Vagina (tissue), 2 donors: Measurements from ENCODE around the gene MEX3A. TPM values are rescaled to one million over a fixed set of nuclear protein-coding genes. Genes with fewer than 3 reads are reported as not detected.

Source experiments
- DNase-seq, 2 donors: peaks; one replicate each; pipeline ENCODE4 v3.0.0-alpha.2; 2017; ENCODE audit errors: extremely low spot score in 2 of 2
- H3K27ac ChIP-seq: fragments of 200-600 bp; sonication (generic); one replicate; pipeline ENCODE4 v1.5.1; 2019
- H3K27me3 ChIP-seq: fragments of 200-600 bp; sonication (generic); one replicate; pipeline ENCODE4 v1.5.1; 2019
- H3K36me3 ChIP-seq, 2 donors: fragments of 200-600 bp; sonication (generic); one replicate each; pipeline ENCODE4 v1.5.1; 2017 to 2019
- H3K4me1 ChIP-seq: fragments of 200-600 bp; sonication (generic); one replicate; pipeline ENCODE4 v1.5.1; 2019
- H3K4me3 ChIP-seq, 2 donors: fragments of 200-600 bp; sonication (generic); 1 replicate in 1 of 2; 2 replicates in 1 of 2; pipeline ENCODE4 v1.5.1; 2016 to 2019
- H3K9me3 ChIP-seq: fragments of 200-600 bp; sonication (generic); one replicate; pipeline ENCODE4 v1.5.1; 2019
- POLR2A ChIP-seq, 2 donors: fragments of 450-650 bp; IDR thresholded peaks; one replicate each; pipeline ENCODE4 v1.6.1; 2017; ENCODE audit warnings: antibody characterized with exemption in 2 of 2, mild to moderate bottlenecking in 2 of 2, moderate library complexity in 2 of 2
- POLR2AphosphoS5 ChIP-seq, 2 donors: sonication (generic); formaldehyde crosslinking; IDR thresholded peaks; one replicate each; pipeline ENCODE4 v1.9.0; 2017; ENCODE audit warnings: antibody characterized with exemption in 2 of 2, mild to moderate bottlenecking in 2 of 2, low read depth in 1 of 2; ENCODE audit not compliant: insufficient read depth in 1 of 2
- intact Hi-C: fragments of 100-400 bp; cut with DNase I; formaldehyde crosslinking; loops from one replicate; pipeline ENCODE4 v1.15.1; 2023
- total RNA-seq: library from RNA; depleted of rRNA; stranded (reverse); fragments of >200 nt; gene quantifications from one replicate; pipeline ENCODE4 v1.2.3, GENCODE V29; 2016
- TF ChIP-seq, protein P1 (sequence below), 3 experiments: fragments of 450-650 bp in 2 of 3; fragments of 200-600 bp in 1 of 3; sonication (generic) in 1 of 3; IDR thresholded peaks; one replicate each; pipeline ENCODE4 v1.5.1; 2017 to 2019; ENCODE audit warnings: antibody characterized with exemption in 3 of 3, mild to moderate bottlenecking in 2 of 3, moderate library complexity in 2 of 3

Gene MEX3A
- total RNA-seq, 1 donor from 2014 or later: 1.2 TPM

DNA sequence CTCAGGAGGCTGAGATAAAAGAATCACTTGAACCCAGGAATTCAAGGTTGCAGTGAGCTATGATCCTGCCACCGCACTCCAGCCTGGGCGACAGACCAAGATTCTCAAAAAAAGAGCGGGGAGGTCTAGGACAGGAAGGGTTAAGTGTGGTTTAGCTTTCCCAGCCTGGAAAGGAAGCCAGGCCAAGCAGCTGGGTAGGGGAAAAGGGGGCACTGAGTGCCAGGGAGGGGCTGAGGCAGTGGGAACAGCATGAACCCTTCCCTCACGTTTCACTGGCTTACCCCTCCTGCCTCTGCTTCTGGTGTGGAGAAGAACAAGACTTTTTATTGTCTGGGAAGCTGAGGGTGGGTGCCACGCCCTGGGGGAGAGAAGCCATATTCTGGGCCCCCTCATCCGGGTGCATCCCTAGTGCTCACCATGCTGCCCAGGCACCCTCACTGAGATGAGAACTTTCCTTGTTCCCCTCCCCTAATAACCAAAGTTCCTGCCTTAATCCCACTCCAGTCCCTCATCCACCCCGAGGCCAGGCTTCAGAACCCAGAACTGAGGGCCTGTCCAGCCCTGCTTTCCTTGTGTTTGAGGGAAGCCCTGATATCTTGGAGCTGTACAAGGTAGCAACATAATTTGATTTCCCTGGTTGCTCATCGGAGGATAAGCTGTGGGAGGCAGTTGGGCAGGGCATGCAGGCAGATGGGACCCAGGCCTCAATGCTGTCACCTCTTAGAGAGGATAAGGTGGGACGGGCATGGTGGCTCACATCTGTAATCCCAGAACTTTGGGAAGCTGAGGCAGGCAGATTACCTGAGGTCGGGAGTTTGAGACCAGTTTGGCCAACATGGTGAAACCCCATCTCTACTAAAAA is 30.2 kb upstream of the MEX3A start:
- no peak for DNase-seq
- TF ChIP-seq POLR2AphosphoS5 (IDR thresholded peaks at IDR 0.05; ENCODE audit: insufficient read depth in 1 of 2, low read depth in 1 of 2) (no peak), POLR2A (IDR thresholded peaks at IDR 0.05) (no peak)
- TF ChIP-seq, protein P1, sequence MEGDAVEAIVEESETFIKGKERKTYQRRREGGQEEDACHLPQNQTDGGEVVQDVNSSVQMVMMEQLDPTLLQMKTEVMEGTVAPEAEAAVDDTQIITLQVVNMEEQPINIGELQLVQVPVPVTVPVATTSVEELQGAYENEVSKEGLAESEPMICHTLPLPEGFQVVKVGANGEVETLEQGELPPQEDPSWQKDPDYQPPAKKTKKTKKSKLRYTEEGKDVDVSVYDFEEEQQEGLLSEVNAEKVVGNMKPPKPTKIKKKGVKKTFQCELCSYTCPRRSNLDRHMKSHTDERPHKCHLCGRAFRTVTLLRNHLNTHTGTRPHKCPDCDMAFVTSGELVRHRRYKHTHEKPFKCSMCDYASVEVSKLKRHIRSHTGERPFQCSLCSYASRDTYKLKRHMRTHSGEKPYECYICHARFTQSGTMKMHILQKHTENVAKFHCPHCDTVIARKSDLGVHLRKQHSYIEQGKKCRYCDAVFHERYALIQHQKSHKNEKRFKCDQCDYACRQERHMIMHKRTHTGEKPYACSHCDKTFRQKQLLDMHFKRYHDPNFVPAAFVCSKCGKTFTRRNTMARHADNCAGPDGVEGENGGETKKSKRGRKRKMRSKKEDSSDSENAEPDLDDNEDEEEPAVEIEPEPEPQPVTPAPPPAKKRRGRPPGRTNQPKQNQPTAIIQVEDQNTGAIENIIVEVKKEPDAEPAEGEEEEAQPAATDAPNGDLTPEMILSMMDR (IDR thresholded peaks at IDR 0.05): no peak
- H3K4me1 ChIP-seq: peaks cover 44% of the 10 kb centered on the region
- peak overlapping the region; percentile 97 for H3K27ac ChIP-seq
- intact Hi-C loops: no loop called here
- no peaks in the 10 kb centered on the region for H3K9me3 ChIP-seq
- H3K36me3 ChIP-seq: no peaks in the 10 kb centered on the region
- H3K27me3 ChIP-seq: no peaks in the 10 kb centered on the region
- H3K4me3 ChIP-seq: no peak overlapping the region

DNA sequence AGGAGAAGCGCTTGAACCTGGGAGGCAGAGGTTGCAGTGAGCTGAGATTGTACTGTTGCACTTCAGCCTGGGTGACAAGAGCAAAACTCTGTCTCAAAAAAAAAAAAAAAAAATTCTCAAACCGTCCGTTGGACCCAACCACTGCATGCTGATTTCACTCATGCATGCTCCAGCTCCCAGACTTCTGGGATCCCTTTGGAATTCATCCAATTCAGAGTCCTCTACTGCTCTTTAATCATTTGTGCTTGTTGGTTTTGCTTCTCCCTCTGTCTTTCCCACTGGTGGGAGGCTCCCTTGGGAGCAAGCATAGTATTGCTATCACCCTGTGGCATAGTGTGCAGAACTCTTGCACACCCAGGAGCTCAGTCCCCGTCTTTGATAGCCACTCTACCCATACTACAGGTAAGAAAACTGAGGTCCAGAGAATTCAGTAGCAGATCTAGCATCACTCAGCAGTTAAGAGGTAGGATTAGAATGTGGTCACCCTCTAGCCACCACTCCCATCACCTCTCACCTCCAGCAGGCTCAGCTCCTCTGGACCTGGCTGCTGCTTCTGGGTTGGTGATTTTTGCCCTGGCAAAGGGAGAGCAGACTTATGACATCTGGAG is 29.2 kb upstream of the MEX3A start:
- Histone ChIP-seq H3K27ac (peak overlapping the region; percentile 97), H3K27me3 (no peaks in the 10 kb centered on the region), H3K9me3 (no peaks in the 10 kb centered on the region), H3K4me3 (no peak overlapping the region), H3K36me3 (no peaks in the 10 kb centered on the region), H3K4me1 (peaks cover 43% of the 10 kb centered on the region)
- intact Hi-C loops: no loop called here
- no peak for DNase-seq
- no peak for TF ChIP-seq POLR2A (IDR thresholded peaks at IDR 0.05)
- no peak for TF ChIP-seq POLR2AphosphoS5 (IDR thresholded peaks at IDR 0.05; ENCODE audit: insufficient read depth in 1 of 2, low read depth in 1 of 2)
- TF ChIP-seq, protein P1 (IDR thresholded peaks at IDR 0.05): no peak

- TF ChIP-seq POLR2AphosphoS5 (IDR thresholded peaks at IDR 0.05; ENCODE audit: insufficient read depth in 1 of 2, low read depth in 1 of 2): no peak
- no peak for TF ChIP-seq POLR2A (IDR thresholded peaks at IDR 0.05)
- TF ChIP-seq, protein P1 (IDR thresholded peaks at IDR 0.05): no peak
- Histone ChIP-seq H3K27ac (no peak overlapping the region), H3K27me3 (no peaks in the 10 kb centered on the region), H3K9me3 (no peaks in the 10 kb centered on the region), H3K36me3 (no peaks in the 10 kb centered on the region), H3K4me3 (no peak overlapping the region), H3K4me1 (peaks cover 50% of the 10 kb centered on the region)
- no peak for DNase-seq
- intact Hi-C loops: no loop called here
Measured at GRCh38 chr1:156110252-156110651, 28.0 kb upstream of the MEX3A start.

DNA sequence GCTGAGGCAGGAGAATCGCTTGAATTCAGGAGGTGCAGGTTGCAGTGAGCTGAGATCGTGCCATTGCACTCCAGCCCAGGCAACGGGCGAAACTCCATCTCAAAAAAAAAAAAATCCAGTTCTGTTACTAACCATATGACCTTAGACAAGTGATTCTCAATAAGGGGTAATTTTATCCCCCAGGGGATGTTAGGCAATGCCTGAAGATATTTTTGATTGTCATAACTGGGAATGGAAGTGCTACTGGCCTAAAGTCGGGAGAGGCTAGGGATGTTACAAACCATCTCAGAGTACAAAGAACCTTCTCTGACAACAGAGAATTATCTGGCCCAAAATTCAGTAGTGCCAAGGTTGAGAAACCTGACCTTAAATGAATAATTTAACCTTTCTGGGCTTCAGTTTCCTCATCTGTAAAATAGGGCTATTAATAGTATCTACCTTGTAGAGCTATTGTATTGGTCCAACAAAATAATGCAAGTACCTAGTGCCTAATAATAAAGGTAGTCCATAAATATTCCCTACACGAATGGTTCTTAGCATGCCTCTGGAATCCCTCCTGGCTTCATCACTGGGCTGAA is 26.5 kb upstream of the MEX3A start:
- no peak for DNase-seq
- intact Hi-C loops: no loop called here
- Histone ChIP-seq H3K27ac (peak overlapping the region; percentile 42), H3K36me3 (no peaks in the 10 kb centered on the region), H3K4me1 (peaks cover 59% of the 10 kb centered on the region), H3K4me3 (no peak overlapping the region), H3K27me3 (no peaks in the 10 kb centered on the region), H3K9me3 (no peaks in the 10 kb centered on the region)
- TF ChIP-seq POLR2A (IDR thresholded peaks at IDR 0.05): no peak
- TF ChIP-seq POLR2AphosphoS5 (IDR thresholded peaks at IDR 0.05; ENCODE audit: insufficient read depth in 1 of 2, low read depth in 1 of 2): no peak
- TF ChIP-seq, protein P1 (IDR thresholded peaks at IDR 0.05): no peak
